IMR-90 (cell line): ENCODE measurements around the gene AUTS2. TPM values are rescaled to one million over a fixed set of nuclear protein-coding genes. Genes with fewer than 3 reads are reported as not detected.

Experiments used
- ATAC-seq: fragments of 200-7000 bp; cut with Tn5 transposase; 2 replicates; pipeline ENCODE4 v1.9.1; 2020; ENCODE audit warnings: low read depth, mild to moderate bottlenecking, moderate library complexity
- BruUV-seq: library from RNA; stranded (reverse); fragments of 400-500 nt; replicated peaks from 2 replicates; lab custom pipeline; 2021; lab: Mats Ljungman, UMichigan
- CTCF ChIA-PET: fragments of 300-600 bp; formaldehyde crosslinking; extraction: SDS; loops from one replicate; lab custom pipeline; 2021; ENCODE audit warnings: antibody characterized with exemption; lab: Yijun Ruan, JAX
- POLR2A ChIA-PET: fragments of 300-600 bp; sonication (Branson Sonifier 250); formaldehyde crosslinking; loops from one replicate; lab custom pipeline; 2022; ENCODE audit warnings: antibody characterized with exemption; ENCODE audit not compliant: unreplicated experiment; lab: Charles Lee
- DNase-seq: peaks from one replicate; pipeline ENCODE4 v3.0.0; 2013
- H2AFZ ChIP-seq: replicated peaks from 2 replicates; pipeline ENCODE3; 2013; ENCODE audit warnings: low read length, mild to moderate bottlenecking; ENCODE audit not compliant: poor library complexity
- H2AK5ac ChIP-seq: 2 replicates; pipeline ENCODE4 v1.6.1; 2013; ENCODE audit warnings: low read depth, low read length, inconsistent platforms
- H2AK9ac ChIP-seq: replicated peaks from 2 replicates; pipeline ENCODE3; 2013; ENCODE audit warnings: mild to moderate bottlenecking, low read depth, low read length, moderate library complexity; ENCODE audit not compliant: poor library complexity
- H2BK120ac ChIP-seq: 2 replicates; pipeline ENCODE4 v1.6.1; 2013; ENCODE audit warnings: low read depth, low read length, inconsistent platforms
- H2BK15ac ChIP-seq: 3 replicates; pipeline ENCODE4 v1.6.1; 2013; ENCODE audit warnings: low read depth, low read length, inconsistent platforms
- H2BK20ac ChIP-seq: 2 replicates; pipeline ENCODE4 v1.6.1; 2013; ENCODE audit warnings: low read depth, mild to moderate bottlenecking, inconsistent platforms, low read length, moderate library complexity
- H2BK5ac ChIP-seq: 2 replicates; pipeline ENCODE4 v1.6.1; 2013; ENCODE audit warnings: mild to moderate bottlenecking, low read depth, low read length, inconsistent platforms; ENCODE audit not compliant: poor library complexity, severe bottlenecking
- H3K14ac ChIP-seq: replicated peaks from 2 replicates; pipeline ENCODE4 v1.6.1; 2013; ENCODE audit warnings: low read depth, low read length, inconsistent platforms
- H3K18ac ChIP-seq: 2 replicates; pipeline ENCODE4 v1.6.1; 2013; ENCODE audit warnings: low read depth, low read length, control low read depth
- H3K23ac ChIP-seq: 2 replicates; pipeline ENCODE4 v1.6.1; 2013; ENCODE audit warnings: low read depth, low read length, inconsistent platforms
- H3K27ac ChIP-seq: 2 replicates; pipeline ENCODE4 v1.5.1; 2013; ENCODE audit warnings: mild to moderate bottlenecking, control low read depth, low read length; ENCODE audit not compliant: insufficient read depth
- H3K27me3 ChIP-seq: 2 replicates; pipeline ENCODE4 v1.6.1; 2013; ENCODE audit warnings: low read length; ENCODE audit not compliant: control insufficient read depth, insufficient read depth
- H3K36me3 ChIP-seq: 2 replicates; pipeline ENCODE4 v1.6.1; 2013; ENCODE audit warnings: low read length, mixed read lengths; ENCODE audit not compliant: control insufficient read depth, insufficient read depth
- H3K4ac ChIP-seq: 2 replicates; pipeline ENCODE4 v1.6.1; 2013; ENCODE audit warnings: low read depth, low read length, inconsistent platforms
- H3K4me1 ChIP-seq: 2 replicates; pipeline ENCODE4 v1.6.1; 2013; ENCODE audit warnings: low read length, mixed read lengths; ENCODE audit not compliant: control insufficient read depth, insufficient read depth
- H3K4me2 ChIP-seq: 2 replicates; pipeline ENCODE4 v1.6.1; 2013; ENCODE audit warnings: low read depth, mild to moderate bottlenecking, control low read depth, low read length, moderate library complexity
- H3K4me3 ChIP-seq: 2 replicates; pipeline ENCODE4 v1.5.1; 2013; ENCODE audit warnings: low read depth, mild to moderate bottlenecking, control low read depth, low read length, moderate library complexity; ENCODE audit not compliant: insufficient read depth
- H3K56ac ChIP-seq: 2 replicates; pipeline ENCODE4 v1.6.1; 2013; ENCODE audit warnings: low read length, inconsistent platforms; ENCODE audit not compliant: insufficient read depth; ENCODE audit errors: extremely low read depth
- H3K79me1 ChIP-seq, 2 experiments: 2 replicates each; pipeline ENCODE4 v1.6.1; 2013; ENCODE audit warnings: low read length in 2 of 2, inconsistent platforms in 1 of 2, low read depth in 1 of 2
- H3K9ac ChIP-seq: 2 replicates; pipeline ENCODE4 v1.6.1; 2013; ENCODE audit warnings: low read depth, low read length, control low read depth
- H3K9me1 ChIP-seq: 2 replicates; pipeline ENCODE4 v1.6.1; 2013; ENCODE audit warnings: low read length, inconsistent platforms; ENCODE audit not compliant: insufficient read depth
- H3K9me3 ChIP-seq: 2 replicates; pipeline ENCODE4 v1.6.1; 2013; ENCODE audit warnings: low read length; ENCODE audit not compliant: control insufficient read depth, insufficient read depth
- H4K20me1 ChIP-seq: 2 replicates; pipeline ENCODE4 v1.6.1; 2013; ENCODE audit warnings: low read length, inconsistent platforms; ENCODE audit not compliant: insufficient read depth
- H4K5ac ChIP-seq: 2 replicates; pipeline ENCODE4 v1.6.1; 2013; ENCODE audit warnings: mild to moderate bottlenecking, low read depth, low read length, control low read depth
- H4K8ac ChIP-seq, 2 experiments: 2 replicates each; pipeline ENCODE4 v1.6.1; 2013; ENCODE audit warnings: low read depth in 2 of 2, low read length in 2 of 2, control low read depth in 1 of 2, inconsistent platforms in 1 of 2
- H4K91ac ChIP-seq: 2 replicates; pipeline ENCODE4 v1.6.1; 2013; ENCODE audit warnings: low read depth, low read length, inconsistent platforms; ENCODE audit not compliant: insufficient read depth
- BHLHE40 ChIP-seq: fragments of 150-350 bp; IDR thresholded peaks from 2 replicates; pipeline ENCODE4 v1.6.1; 2016; ENCODE audit warnings: mild to moderate bottlenecking, low read depth, low read length
- CEBPB ChIP-seq: IDR thresholded peaks from 2 replicates; pipeline ENCODE4 v1.6.1; 2012; ENCODE audit warnings: low read depth, low read length, improper control_type of control experiment
- CHD1 ChIP-seq: IDR thresholded peaks from 2 replicates; pipeline ENCODE4 v1.6.1; 2012; ENCODE audit warnings: low read depth, low read length, improper control_type of control experiment
- CTCF ChIP-seq: conservative IDR thresholded peaks from 2 replicates; pipeline ENCODE4 v1.5.1; 2012; ENCODE audit warnings: mild to moderate bottlenecking, low read depth, low read length, improper control_type of control experiment
- ELK1 ChIP-seq: fragments of 150-350 bp; IDR thresholded peaks from 2 replicates; pipeline ENCODE4 v1.6.1; 2016; ENCODE audit warnings: low read depth, mild to moderate bottlenecking, low read length, moderate library complexity, borderline replicate concordance
- FOS ChIP-seq: fragments of 150-350 bp; IDR thresholded peaks from 2 replicates; pipeline ENCODE4 v1.6.1; 2016; ENCODE audit warnings: low read depth, low read length
- MAFK ChIP-seq: IDR thresholded peaks from 2 replicates; pipeline ENCODE4 v1.6.1; 2012; ENCODE audit warnings: low read depth, low read length, improper control_type of control experiment
- MAZ ChIP-seq: IDR thresholded peaks from 2 replicates; pipeline ENCODE4 v1.6.1; 2012; ENCODE audit warnings: low read depth, mild to moderate bottlenecking, low read length, improper control_type of control experiment, moderate library complexity, borderline replicate concordance
- MXI1 ChIP-seq: IDR thresholded peaks from 2 replicates; pipeline ENCODE4 v1.6.1; 2012; ENCODE audit warnings: low read depth, mild to moderate bottlenecking, low read length, moderate library complexity, borderline replicate concordance
- NFE2L2 ChIP-seq: fragments of 150-350 bp; IDR thresholded peaks from 2 replicates; pipeline ENCODE4 v1.6.1; 2016; ENCODE audit warnings: low read depth, mild to moderate bottlenecking, low read length
- POLR2A ChIP-seq: IDR thresholded peaks from 2 replicates; pipeline ENCODE4 v1.6.1; 2012; ENCODE audit warnings: mild to moderate bottlenecking, low read depth, low read length
- RAD21 ChIP-seq: IDR thresholded peaks from 2 replicates; pipeline ENCODE4 v1.6.1; 2012; ENCODE audit warnings: low read length, improper control_type of control experiment
- RCOR1 ChIP-seq: IDR thresholded peaks from 2 replicates; pipeline ENCODE4 v1.6.1; 2012; ENCODE audit warnings: mild to moderate bottlenecking, low read length, improper control_type of control experiment; ENCODE audit not compliant: insufficient replicate concordance
- RFX5 ChIP-seq: IDR thresholded peaks from 2 replicates; pipeline ENCODE4 v1.8.0; 2012; ENCODE audit warnings: low read depth, mild to moderate bottlenecking, low read length, moderate library complexity
- SMC3 ChIP-seq: fragments of 150-350 bp; IDR thresholded peaks from 2 replicates; pipeline ENCODE4 v1.6.1; 2016; ENCODE audit warnings: low read depth, mild to moderate bottlenecking, antibody characterized with exemption, low read length, moderate library complexity
- WGBS, 2 experiments: methylation state at CpG; one replicate each; pipeline versions ENCODE4 v1.1.5 to v1.1.7; 2013; ENCODE audit warnings: missing lambda C conversion rate in 2 of 2; ENCODE audit not compliant: insufficient read length in 1 of 2; ENCODE audit errors: extremely low coverage in 2 of 2; 5-methylcytosine and 5-hydroxymethylcytosine counted together
- dilution Hi-C: fragments of 300-500 bp; cut with HindIII; formaldehyde crosslinking; loops from one replicate; pipeline ENCODE4 v1.14.3; 2018; ENCODE audit warnings: low sequenced_read_pairs; ENCODE audit not compliant: unreplicated experiment
- in situ Hi-C: fragments of 300-500 bp; cut with MboI; formaldehyde crosslinking; loops from 3 replicates; pipeline ENCODE4 v1.14.3; 2019; ENCODE audit warnings: low sequenced_read_pairs, inconsistent platforms, mixed read lengths
- intact Hi-C: fragments of 100-400 bp; cut with micrococcal nuclease; formaldehyde crosslinking; loops from 2 replicates; pipeline ENCODE4 v1.10.0; 2022
- polyA plus RNA-seq, 3 experiments: library from polyadenylated mRNA; depleted of rRNA; stranded (reverse); fragments of >200 nt; gene quantifications; 2 replicates each; pipeline ENCODE4 v1.2.3, GENCODE V29; 2012; ENCODE audit warnings: low replicate concordance in 1 of 3
- total RNA-seq: library from RNA; depleted of rRNA; stranded (reverse); fragments of >200 nt; gene quantifications from 2 replicates; pipeline ENCODE4 v1.2.3, GENCODE V29; 2012

Gene AUTS2
- total and polyA plus RNA-seq, 2 of the 4 experiments (the other 2 are of a cell fraction): 0.90 to 3.0 TPM

- Histone ChIP-seq H2AK5ac (no peak overlapping the region), H3K4me2 (no peak overlapping the region), H3K36me3 (no peaks in the 10 kb centered on the region), H2AK9ac (no peak overlapping the region), H2BK15ac (no peak overlapping the region), H3K4ac (no peak overlapping the region), H3K9me1 (no peaks in the 10 kb centered on the region), H3K9ac (no peak overlapping the region), H3K14ac (no peak overlapping the region), H3K4me1 (no peaks in the 10 kb centered on the region), H4K5ac (no peak overlapping the region), H2AFZ (no peak overlapping the region), H2BK5ac (no peak overlapping the region), H2BK20ac (no peak overlapping the region), H4K8ac (no peak overlapping the region), H4K20me1 (no peaks in the 10 kb centered on the region), H3K79me1 (no peaks in the 10 kb centered on the region), H3K27ac (no peak overlapping the region), H3K18ac (no peak overlapping the region), H3K56ac (no peak overlapping the region), H3K27me3 (no peaks in the 10 kb centered on the region), H2BK120ac (no peak overlapping the region), H3K4me3 (no peak overlapping the region), H3K23ac (no peak overlapping the region), H3K9me3 (no peaks in the 10 kb centered on the region), H4K91ac (no peak overlapping the region)
- BruUV-seq: no TSS peak
- WGBS, 2 experiments: no CpG with 5 or more reads among the region's 1 CpG
- ChIA-PET POLR2A (no interaction called here), CTCF (no interaction called here)
- dilution Hi-C loops (no loop called here), in situ Hi-C loops (no loop called here), intact Hi-C loops (no loop called here)
- no peak for ATAC-seq
- TF ChIP-seq MAZ (no peak), MAFK (no peak), BHLHE40 (no peak), FOS (no peak), CEBPB (no peak), MXI1 (no peak), RFX5 (no peak), RAD21 (no peak), RCOR1 (no peak), CTCF (no peak), POLR2A (no peak), CHD1 (no peak), NFE2L2 (no peak), ELK1 (no peak), SMC3 (no peak)
- DNase-seq: no peak
Measured at GRCh38 chr7:69638674-69639073, 40.4 kb downstream of the AUTS2 start.
